Measurements from ENCODE around the gene KCNK17. TPM values are rescaled to one million over a fixed set of nuclear protein-coding genes. Genes with fewer than 3 reads are reported as not detected.

The KCNK17 gene
- total RNA-seq, 2 donors from 2014 or later: not detected

DNA sequence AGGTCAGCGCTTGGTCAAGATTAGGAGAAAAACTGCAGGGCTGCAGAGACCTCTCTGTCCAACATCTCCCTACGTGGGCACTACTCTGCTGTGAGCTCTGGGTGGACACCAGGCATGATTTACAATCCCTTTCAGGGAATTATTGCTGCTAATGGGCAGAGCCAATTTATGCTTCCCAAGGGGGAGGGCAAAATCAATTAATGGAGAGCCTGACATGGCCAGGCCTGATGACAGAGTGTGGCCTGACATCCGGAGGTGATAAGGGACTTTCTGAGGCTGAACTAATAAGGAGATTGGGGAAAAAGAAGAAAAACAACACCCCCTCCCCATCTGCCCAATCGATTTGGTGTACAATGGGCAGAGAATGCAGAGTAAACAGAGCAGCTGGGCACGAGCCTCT, 13.3 kb upstream of the KCNK17 start:
- Mint-ChIP-seq H3K36me3 (no peaks in the 10 kb centered on the region), H3K4me3 (no peak overlapping the region), H3K27ac (no peak overlapping the region), H3K4me1 (ENCODE audit: low read depth in 2 of 2) (no peaks in the 10 kb centered on the region), H3K9me3 (no peaks in the 10 kb centered on the region), H3K27me3 (peaks cover 2 to 23% of the 10 kb centered on the region in 2 donors)
- no peak for DNase-seq (ENCODE audit: low spot score)
- no peak for ATAC-seq

DNA sequence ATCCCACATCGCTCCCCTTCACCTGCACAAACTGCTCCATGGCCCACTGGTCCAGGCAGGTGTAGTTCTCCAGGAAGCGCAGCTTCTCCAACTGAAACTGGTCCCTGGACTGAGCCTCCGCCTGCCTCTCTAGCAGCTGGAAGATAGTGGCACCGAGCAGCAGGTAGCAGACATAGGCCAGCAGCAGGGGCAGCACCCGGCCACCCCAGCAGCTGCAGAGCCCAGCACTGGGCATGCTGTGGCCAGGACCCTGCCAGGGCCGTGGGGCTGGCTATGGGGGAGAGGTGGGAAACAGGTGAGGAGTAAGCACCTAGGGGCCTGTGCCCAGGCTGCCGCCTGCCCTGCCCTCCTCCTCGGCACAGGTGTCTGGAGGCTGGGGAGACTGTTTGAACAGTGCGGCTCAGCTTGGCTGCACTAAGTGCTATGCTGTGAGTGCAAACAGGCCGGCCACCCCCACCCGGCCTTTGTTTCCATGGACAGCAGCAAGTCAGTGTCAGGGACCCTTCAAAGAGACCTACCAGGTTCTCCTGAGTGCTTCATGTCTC, 8.2 kb upstream of the KCNK17 start, which contains the start of gene KCNK16:
TSS of gene KCNK16 (minus strand) at position 397 of the 545 bp plus-strand sequence. CDS start at position 235, 162 bp downstream.
- Mint-ChIP-seq H3K27me3 (peaks cover 6 to 7% of the 10 kb centered on the region in 2 donors), H3K4me3 (no peak within 1 kb of the TSS), H3K27ac (no peak within 1 kb of the TSS), H3K36me3 (no peaks in the 10 kb centered on the region), H3K4me1 (ENCODE audit: low read depth in 2 of 2) (peaks cover 0 to 3% of the 10 kb centered on the region in 2 donors), H3K9me3 (no peaks in the 10 kb centered on the region)
- DNase-seq (ENCODE audit: low spot score): no peak
- ATAC-seq: peak in 1 of 2 donors; percentile 45

DNA sequence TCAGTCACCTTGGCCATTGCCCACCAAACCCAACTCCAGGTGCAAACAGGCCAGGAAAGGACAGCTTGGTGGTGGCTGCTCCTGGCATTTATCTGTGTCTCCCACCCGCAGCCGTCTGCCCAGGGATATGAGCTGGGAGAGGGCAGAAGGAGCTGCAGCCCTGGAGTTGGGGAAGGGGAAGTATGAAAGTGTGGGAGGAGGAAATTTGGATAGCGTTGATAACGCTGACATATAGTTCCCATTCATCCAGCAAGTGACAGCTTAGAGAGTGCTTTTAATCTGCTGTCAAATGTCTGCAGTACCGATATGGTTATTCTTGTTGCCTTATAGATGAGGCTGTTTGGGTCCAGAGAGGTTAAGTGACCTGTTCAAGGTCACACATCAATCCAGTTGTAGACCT, 7.5 kb upstream of the KCNK17 start:
- ATAC-seq (no peak), DNase-seq (ENCODE audit: low spot score) (no peak)
- no peak overlapping the region for H3K4me3 Mint-ChIP-seq
- no peaks in the 10 kb centered on the region for H3K36me3 Mint-ChIP-seq
- no peak overlapping the region for H3K27ac Mint-ChIP-seq
- no peaks in the 10 kb centered on the region for H3K9me3 Mint-ChIP-seq
- peaks cover 0 to 3% of the 10 kb centered on the region in 2 donors for H3K4me1 Mint-ChIP-seq (ENCODE audit: low read depth in 2 of 2)
- H3K27me3 Mint-ChIP-seq: peaks cover 7 to 8% of the 10 kb centered on the region in 2 donors

- no peaks in the 10 kb centered on the region for H3K36me3 Mint-ChIP-seq
- peaks cover 0 to 9% of the 10 kb centered on the region in 2 donors for H3K27me3 Mint-ChIP-seq
- H3K27ac Mint-ChIP-seq: no peak overlapping the region
- no peak overlapping the region for H3K4me3 Mint-ChIP-seq
- no peak for DNase-seq (ENCODE audit: low spot score)
- no peak for ATAC-seq
- no peaks in the 10 kb centered on the region for H3K9me3 Mint-ChIP-seq
- peaks cover 0 to 3% of the 10 kb centered on the region in 2 donors for H3K4me1 Mint-ChIP-seq (ENCODE audit: low read depth in 2 of 2)
These were observed 6.3 kb upstream of the KCNK17 start for GRCh38 chr6:39320363-39320984.

GRCh38 chr6:39319621-39320362, 5.6 kb upstream of the KCNK17 start:
- Mint-ChIP-seq H3K9me3 (no peaks in the 10 kb centered on the region), H3K4me3 (no peak overlapping the region), H3K4me1 (ENCODE audit: low read depth in 2 of 2) (peaks cover 0 to 3% of the 10 kb centered on the region in 2 donors), H3K36me3 (no peaks in the 10 kb centered on the region), H3K27me3 (peaks cover 0 to 12% of the 10 kb centered on the region in 2 donors), H3K27ac (no peak overlapping the region)
- DNase-seq (ENCODE audit: low spot score) (no peak), ATAC-seq (no peak)

DNA sequence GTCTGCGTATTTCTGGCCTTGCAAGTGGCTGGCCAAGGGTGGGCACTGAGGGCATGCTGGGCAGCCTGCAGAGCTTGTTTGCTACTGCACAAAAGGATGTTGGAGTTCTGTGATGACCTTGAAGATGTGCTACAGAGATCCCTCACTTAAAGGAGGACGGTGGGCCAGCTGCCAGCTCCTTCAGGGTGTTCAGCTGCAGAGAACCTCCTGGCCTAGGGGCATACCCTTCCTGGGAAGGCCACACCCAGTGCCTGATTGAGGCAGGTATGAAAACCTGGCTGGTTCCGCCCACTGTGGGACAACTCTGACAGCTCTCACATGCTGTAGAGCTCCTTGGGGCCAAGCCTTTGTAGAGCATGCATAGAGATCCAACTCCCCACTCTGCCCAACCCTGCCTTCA, 3.0 kb upstream of the KCNK17 start:
- ATAC-seq (no peak), DNase-seq (ENCODE audit: low spot score) (no peak)
- Mint-ChIP-seq H3K4me1 (ENCODE audit: low read depth in 2 of 2) (peaks cover 0 to 3% of the 10 kb centered on the region in 2 donors), H3K4me3 (no peak overlapping the region), H3K27ac (no peak overlapping the region), H3K9me3 (no peaks in the 10 kb centered on the region), H3K36me3 (no peaks in the 10 kb centered on the region), H3K27me3 (peaks cover under 1 to 14% of the 10 kb centered on the region in 2 donors)

GRCh38 chr6:39313526-39314272, 520 bp downstream of the KCNK17 start:
- DNase-seq (ENCODE audit: low spot score) (no peak), ATAC-seq (no peak)
- Mint-ChIP-seq H3K27me3 (peaks cover 14 to 24% of the 10 kb centered on the region in 2 donors), H3K27ac (no peak overlapping the region), H3K9me3 (no peaks in the 10 kb centered on the region), H3K4me1 (ENCODE audit: low read depth in 2 of 2) (peaks cover 2 to 6% of the 10 kb centered on the region in 2 donors), H3K4me3 (no peak overlapping the region), H3K36me3 (no peaks in the 10 kb centered on the region)

DNA sequence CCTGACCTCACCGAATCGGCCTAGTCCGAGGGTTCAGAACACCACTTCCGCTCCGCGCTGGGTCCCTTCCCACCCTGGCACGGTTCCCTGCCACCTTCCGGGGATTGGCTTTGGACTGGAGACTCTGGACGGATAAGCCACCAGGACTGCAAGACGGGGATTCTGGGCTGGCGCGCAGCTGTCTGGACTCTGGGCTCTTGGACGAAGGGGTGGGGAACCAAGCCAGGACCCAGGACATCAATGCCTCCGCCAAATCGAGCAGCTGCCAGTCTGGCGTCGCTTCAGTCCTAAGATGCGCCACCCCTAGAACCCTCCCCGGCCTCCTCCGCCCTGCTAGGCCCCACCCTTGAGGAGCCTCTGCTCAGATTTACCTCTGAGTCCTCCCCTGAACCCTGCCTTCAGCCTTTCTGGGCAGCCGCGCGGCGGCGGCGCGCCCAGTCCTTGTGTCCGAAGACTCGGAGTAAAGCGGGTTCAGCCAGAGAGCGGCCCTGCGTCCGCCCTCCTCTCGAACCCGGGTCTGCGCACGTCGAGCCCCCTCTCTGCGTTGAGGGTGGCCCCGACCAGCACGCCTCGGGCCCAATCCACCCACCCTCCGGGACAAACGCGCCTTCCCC, 1.2 kb downstream of the KCNK17 start:
- no peaks in the 10 kb centered on the region for H3K9me3 Mint-ChIP-seq
- H3K4me1 Mint-ChIP-seq (ENCODE audit: low read depth in 2 of 2): peaks cover 2 to 6% of the 10 kb centered on the region in 2 donors
- H3K27me3 Mint-ChIP-seq: peaks cover 14 to 22% of the 10 kb centered on the region in 2 donors
- H3K4me3 Mint-ChIP-seq: no peak overlapping the region
- H3K27ac Mint-ChIP-seq: no peak overlapping the region
- DNase-seq (ENCODE audit: low spot score) (no peak), ATAC-seq (no peak)
- no peaks in the 10 kb centered on the region for H3K36me3 Mint-ChIP-seq

DNA sequence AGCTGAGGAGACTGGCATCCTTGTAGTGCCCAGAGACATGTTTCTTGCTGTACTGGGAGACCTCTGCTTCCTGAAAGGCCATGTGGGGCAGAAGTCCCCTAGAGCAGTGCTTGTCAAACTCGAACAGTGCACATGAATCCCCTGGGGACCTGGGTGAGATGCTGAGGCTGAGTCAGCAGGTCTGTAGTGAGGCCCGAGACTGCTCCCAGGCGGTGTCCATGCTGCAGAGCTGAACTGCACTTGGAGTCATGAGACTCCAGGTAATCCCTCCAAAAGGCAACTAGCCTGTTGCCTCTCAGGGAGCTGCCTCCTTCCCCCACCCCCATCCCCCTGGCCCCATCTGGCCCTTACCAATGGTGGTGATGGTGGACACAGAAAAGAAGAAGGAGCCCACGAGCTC, 3.7 kb downstream of the KCNK17 start:
- ATAC-seq (no peak), DNase-seq (ENCODE audit: low spot score) (no peak)
- Mint-ChIP-seq H3K36me3 (no peaks in the 10 kb centered on the region), H3K4me1 (ENCODE audit: low read depth in 2 of 2) (peaks cover 2 to 6% of the 10 kb centered on the region in 2 donors), H3K27ac (no peak overlapping the region), H3K4me3 (no peak overlapping the region), H3K9me3 (no peaks in the 10 kb centered on the region), H3K27me3 (peaks cover 14 to 21% of the 10 kb centered on the region in 2 donors)

DNA sequence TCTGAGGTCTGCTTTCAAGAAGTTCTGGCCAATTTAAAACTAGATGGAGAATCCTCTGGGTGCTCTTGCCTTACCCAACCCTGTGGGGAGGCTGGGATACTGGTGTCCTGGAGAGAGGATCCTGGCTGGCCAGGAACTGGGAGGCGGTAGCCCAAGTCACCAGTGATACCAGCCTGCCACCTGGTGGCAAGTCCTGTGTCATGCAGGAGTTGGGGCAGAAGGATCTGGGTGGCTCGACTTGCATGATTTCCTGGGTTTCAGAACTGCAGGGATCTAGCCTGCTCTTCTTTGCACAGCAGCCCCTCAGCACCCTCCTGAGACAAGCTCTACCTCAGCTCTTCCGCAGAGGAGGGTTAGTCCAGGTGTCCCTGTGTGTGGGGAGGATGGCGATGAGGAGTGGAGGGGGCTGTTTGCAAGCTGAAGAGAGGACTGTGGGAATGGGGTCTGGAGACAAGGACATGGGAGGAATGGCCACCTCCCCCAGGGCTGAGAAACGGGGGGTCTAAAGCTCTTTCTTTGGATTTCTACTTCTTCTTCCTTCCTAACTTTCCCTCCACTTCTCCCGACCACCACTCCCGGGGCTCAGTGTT, 4.2 kb downstream of the KCNK17 start:
- peaks cover 2 to 6% of the 10 kb centered on the region in 2 donors for H3K4me1 Mint-ChIP-seq (ENCODE audit: low read depth in 2 of 2)
- no peaks in the 10 kb centered on the region for H3K36me3 Mint-ChIP-seq
- H3K27me3 Mint-ChIP-seq: peaks cover 14 to 20% of the 10 kb centered on the region in 2 donors
- H3K4me3 Mint-ChIP-seq: no peak overlapping the region
- ATAC-seq (peak; percentile 45 to 65), DNase-seq (ENCODE audit: low spot score) (no peak)
- H3K27ac Mint-ChIP-seq: no peak overlapping the region
- H3K9me3 Mint-ChIP-seq: no peaks in the 10 kb centered on the region

DNA sequence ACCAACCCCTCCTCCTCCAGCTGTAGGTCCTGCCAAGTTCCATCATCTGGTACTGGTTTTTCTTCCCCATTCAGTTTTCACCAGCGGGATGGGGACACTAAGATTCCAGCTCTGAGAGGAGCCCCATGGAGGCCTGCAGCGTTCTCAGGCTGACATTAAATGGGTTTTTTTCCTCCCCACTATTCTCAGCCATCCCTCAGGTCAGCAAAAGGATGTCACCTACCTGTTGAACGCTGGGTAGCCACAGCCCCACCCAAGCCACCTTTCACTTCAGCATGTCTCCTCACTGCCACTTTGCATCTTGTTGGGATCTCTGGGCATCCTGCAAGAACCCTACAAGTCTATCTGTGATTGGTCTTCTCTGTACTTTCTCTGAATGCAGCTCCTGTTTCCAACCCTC, 6.8 kb downstream of the KCNK17 start:
- H3K4me3 Mint-ChIP-seq: no peak overlapping the region
- no peaks in the 10 kb centered on the region for H3K9me3 Mint-ChIP-seq
- peaks cover 6 to 9% of the 10 kb centered on the region in 2 donors for H3K4me1 Mint-ChIP-seq (ENCODE audit: low read depth in 2 of 2)
- H3K27ac Mint-ChIP-seq: no peak overlapping the region
- DNase-seq (ENCODE audit: low spot score) (no peak), ATAC-seq (no peak)
- H3K36me3 Mint-ChIP-seq: no peaks in the 10 kb centered on the region
- H3K27me3 Mint-ChIP-seq: peaks cover 14 to 16% of the 10 kb centered on the region in 2 donors

DNA sequence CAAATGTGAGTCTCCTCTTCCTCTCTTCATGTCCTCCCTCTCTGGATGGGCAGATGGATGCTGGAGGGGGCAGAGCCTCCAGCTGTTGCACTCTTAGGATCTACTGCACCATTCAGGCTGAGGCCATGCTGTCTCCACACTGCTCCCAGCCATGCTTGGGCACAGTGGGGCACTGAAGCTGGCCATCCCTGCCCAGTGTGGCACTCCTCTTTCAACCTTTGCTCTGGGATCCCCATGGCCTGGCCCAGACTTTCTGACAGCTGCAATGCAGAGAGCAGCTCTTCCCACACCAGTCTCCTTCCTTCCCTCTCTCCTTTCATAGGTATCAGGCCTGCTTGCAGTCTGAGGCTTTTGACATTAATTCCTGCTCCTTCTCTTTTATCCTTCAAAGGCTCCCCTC, 9.3 kb downstream of the KCNK17 start:
- no peaks in the 10 kb centered on the region for H3K36me3 Mint-ChIP-seq
- ATAC-seq: no peak
- peaks cover 5 to 7% of the 10 kb centered on the region in 2 donors for H3K27me3 Mint-ChIP-seq
- no peaks in the 10 kb centered on the region for H3K9me3 Mint-ChIP-seq
- no peak for DNase-seq (ENCODE audit: low spot score)
- no peak overlapping the region for H3K4me3 Mint-ChIP-seq
- H3K4me1 Mint-ChIP-seq (ENCODE audit: low read depth in 2 of 2): peaks cover 2 to 9% of the 10 kb centered on the region in 2 donors
- H3K27ac Mint-ChIP-seq: no peak overlapping the region
